ENCODE results near the gene LEUTX. TPM values are rescaled to one million over a fixed set of nuclear protein-coding genes. Genes with fewer than 3 reads are reported as not detected.

Gene LEUTX
- total RNA-seq, 1 donor from 2014 or later, result not detected

DNA sequence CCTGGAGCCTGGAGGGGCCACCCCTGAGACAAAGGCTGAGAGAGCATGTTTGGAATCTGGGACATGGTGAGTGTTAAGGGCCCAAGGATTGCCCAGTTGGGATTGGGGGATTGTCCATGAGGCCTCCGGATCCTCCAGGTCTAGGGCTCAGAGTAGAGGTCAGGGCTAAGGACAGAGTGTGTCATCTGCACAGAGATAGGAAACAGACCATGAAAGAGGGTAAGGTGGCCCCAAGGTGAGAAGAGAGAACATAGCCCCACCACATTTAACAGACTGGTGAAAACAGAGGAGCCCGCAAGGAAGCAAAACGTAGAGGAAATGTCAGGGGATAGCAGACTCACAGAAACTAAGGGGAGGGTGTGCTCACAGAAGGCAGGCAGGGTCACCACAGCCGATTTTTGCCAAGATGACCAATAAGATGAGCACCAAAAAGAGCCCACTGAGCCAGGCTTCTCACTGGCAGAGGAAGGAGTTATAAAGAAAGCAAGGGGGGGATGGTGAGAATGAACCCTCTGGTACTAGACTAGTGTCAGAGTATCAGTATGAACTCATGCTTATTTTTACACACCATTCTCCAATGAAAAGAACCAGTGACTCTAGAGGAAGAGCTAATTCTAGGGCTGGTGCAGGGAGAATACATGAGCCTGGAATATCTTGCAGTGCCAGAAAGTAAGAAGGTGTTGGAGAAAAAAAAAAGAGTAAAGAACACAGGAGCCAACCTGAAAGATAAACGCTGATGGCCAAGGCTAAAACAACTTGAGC lies 37.8 kb downstream of the LEUTX start:
- Histone ChIP-seq H3K36me3 (ENCODE audit: control insufficient read depth in 3 of 3, insufficient read depth in 3 of 3, low read length in 3 of 3) (peaks cover 3 to 12% (median 4%) of the 10 kb centered on the region in 3 donors), H3K27me3 (ENCODE audit: control insufficient read depth in 3 of 3, insufficient read depth in 3 of 3, low read length in 3 of 3) (no peaks in the 10 kb centered on the region), H3K4me1 (ENCODE audit: control insufficient read depth in 3 of 3, insufficient read depth in 3 of 3, low read length in 3 of 3) (peaks cover 56 to 79% (median 62%) of the 10 kb centered on the region in 3 donors), H3K27ac (ENCODE audit: low read depth, low read length) (peak overlapping the region; percentile 91), H3K4me3 (ENCODE audit: low read length in 3 of 3) (no peak overlapping the region), H3K9ac (ENCODE audit: low read depth in 1 of 3, low read length in 3 of 3) (peak overlapping the region; percentile 9 to 68 (median 65)), H3K9me3 (ENCODE audit: control insufficient read depth in 3 of 3, low read length in 3 of 3) (no peaks in the 10 kb centered on the region)

DNA sequence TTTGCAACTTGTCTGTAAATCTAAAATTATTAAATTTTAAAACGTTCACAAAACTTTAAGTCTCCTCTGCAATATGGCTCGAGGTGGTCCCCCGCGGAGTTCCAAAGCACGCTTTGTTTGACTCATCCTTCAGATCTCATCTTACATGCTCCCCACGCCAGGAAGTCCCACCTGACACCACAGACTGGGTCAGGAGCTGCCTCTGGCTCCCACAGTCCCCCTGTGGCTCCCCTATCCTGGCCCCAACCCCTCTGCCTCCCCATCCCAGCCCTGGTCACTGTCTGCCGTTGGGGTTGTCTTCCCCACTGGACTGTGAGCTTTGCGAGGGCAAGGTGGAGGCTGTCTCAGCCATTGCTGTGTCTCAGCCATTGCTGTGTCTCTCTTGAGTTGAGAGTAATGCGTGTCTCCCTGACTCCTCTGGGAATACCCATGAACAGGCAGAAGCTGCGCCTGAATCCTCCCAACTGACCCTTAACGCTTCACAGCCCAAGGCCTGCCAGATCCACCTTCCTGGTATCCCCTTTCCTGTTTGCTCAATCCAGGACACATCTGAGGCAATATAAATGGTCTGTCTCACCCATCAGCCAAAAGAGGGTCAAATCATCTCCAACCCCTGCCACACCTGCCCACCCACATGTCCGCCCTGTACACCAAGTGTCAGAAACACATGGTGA lies 39.4 kb downstream of the LEUTX start:
- Histone ChIP-seq H3K27me3 (ENCODE audit: control insufficient read depth in 3 of 3, insufficient read depth in 3 of 3, low read length in 3 of 3) (no peaks in the 10 kb centered on the region), H3K9ac (ENCODE audit: low read depth in 1 of 3, low read length in 3 of 3) (peak overlapping the region; percentile 18 to 69 (median 25)), H3K27ac (ENCODE audit: low read depth, low read length) (peak overlapping the region; percentile 91), H3K4me3 (ENCODE audit: low read length in 3 of 3) (peak overlapping the region; percentile 25 to 42 (median 31)), H3K36me3 (ENCODE audit: control insufficient read depth in 3 of 3, insufficient read depth in 3 of 3, low read length in 3 of 3) (peaks cover 3 to 17% (median 4%) of the 10 kb centered on the region in 3 donors), H3K4me1 (ENCODE audit: control insufficient read depth in 3 of 3, insufficient read depth in 3 of 3, low read length in 3 of 3) (peaks cover 66 to 85% (median 69%) of the 10 kb centered on the region in 3 donors), H3K9me3 (ENCODE audit: control insufficient read depth in 3 of 3, low read length in 3 of 3) (no peaks in the 10 kb centered on the region)

DNA sequence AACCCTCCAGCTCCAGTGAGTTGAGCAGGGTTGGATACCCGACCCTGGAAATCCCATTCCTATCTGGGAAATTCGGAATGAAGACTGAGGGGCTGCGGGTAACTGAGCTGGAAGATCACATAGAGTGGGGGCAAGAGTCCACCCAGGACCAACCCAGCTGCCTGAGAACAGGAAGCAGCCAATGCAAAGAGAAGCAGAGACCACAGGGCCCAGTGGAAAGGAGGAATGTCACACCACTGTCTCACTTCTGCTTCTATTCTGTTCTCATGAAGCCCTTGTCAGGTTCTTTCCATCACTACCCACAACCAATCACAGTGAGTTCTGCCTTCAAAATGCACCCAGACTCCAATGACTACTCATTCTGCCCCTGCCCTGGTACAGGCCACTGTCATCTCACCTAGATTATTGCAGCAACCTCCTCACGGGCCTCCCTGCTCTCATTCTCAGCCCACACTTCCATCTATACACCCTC lies 40.0 kb downstream of the LEUTX start:
- no peaks in the 10 kb centered on the region for H3K27me3 ChIP-seq (ENCODE audit: control insufficient read depth in 3 of 3, insufficient read depth in 3 of 3, low read length in 3 of 3)
- peaks cover 65 to 83% (median 67%) of the 10 kb centered on the region in 3 donors for H3K4me1 ChIP-seq (ENCODE audit: control insufficient read depth in 3 of 3, insufficient read depth in 3 of 3, low read length in 3 of 3)
- H3K27ac ChIP-seq (ENCODE audit: low read depth, low read length), result peak overlapping the region; percentile 91
- peak overlapping the region in 2 of 3 donors; percentile 25 to 69 for H3K9ac ChIP-seq (ENCODE audit: low read depth in 1 of 3, low read length in 3 of 3)
- peaks cover 3 to 17% (median 4%) of the 10 kb centered on the region in 3 donors for H3K36me3 ChIP-seq (ENCODE audit: control insufficient read depth in 3 of 3, insufficient read depth in 3 of 3, low read length in 3 of 3)
- peak overlapping the region; percentile 42 to 54 (median 45) for H3K4me3 ChIP-seq (ENCODE audit: low read length in 3 of 3)
- no peaks in the 10 kb centered on the region for H3K9me3 ChIP-seq (ENCODE audit: control insufficient read depth in 3 of 3, low read length in 3 of 3)

DNA sequence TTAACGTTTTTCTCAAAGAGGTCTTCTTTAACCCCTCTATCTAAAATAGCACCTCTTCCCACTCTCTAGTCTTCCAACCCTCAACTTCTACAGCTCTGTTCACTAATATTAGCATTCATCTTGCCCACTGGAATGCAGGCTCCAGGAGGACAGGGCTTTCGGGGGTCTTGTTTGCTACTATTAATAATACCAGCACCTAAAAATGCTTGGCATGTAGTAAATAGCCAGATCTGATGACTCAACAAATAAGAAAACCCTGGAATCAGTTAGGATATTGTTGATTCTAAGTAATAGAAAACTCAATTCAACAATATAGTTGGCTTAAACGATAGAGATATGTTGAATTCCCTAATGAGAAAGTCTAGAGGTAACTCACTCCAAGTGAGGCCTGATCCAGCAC lies 41.1 kb downstream of the LEUTX start:
- Histone ChIP-seq H3K27ac (ENCODE audit: low read depth, low read length) (peak overlapping the region; percentile 91), H3K4me3 (ENCODE audit: low read length in 3 of 3) (peak overlapping the region; percentile 45 to 54 (median 46))

DNA sequence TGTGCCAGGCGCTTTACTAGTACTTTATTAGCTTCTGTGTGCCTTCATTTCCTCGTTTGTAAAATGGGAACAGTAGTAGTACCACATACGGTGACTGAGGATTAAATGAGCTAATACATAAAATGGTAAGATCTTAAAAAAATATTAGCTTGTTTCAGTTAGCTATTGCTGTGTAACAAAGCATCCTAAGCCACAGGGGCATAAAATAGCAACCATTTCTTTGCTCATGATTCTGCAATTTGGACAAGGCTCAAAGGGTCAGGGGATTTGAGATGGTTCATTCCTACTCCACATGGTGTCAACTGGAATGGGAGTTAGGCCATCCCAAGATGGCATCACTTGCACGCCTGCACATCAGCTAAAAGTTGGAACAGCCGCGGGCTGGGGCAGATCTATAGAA lies 42.0 kb downstream of the LEUTX start:
- Histone ChIP-seq H3K9me3 (ENCODE audit: control insufficient read depth in 3 of 3, low read length in 3 of 3) (no peaks in the 10 kb centered on the region), H3K4me3 (ENCODE audit: low read length in 3 of 3) (no peak overlapping the region), H3K9ac (ENCODE audit: low read depth in 1 of 3, low read length in 3 of 3) (no peak overlapping the region), H3K27ac (ENCODE audit: low read depth, low read length) (peak overlapping the region; percentile 91), H3K27me3 (ENCODE audit: control insufficient read depth in 3 of 3, insufficient read depth in 3 of 3, low read length in 3 of 3) (no peaks in the 10 kb centered on the region), H3K36me3 (ENCODE audit: control insufficient read depth in 3 of 3, insufficient read depth in 3 of 3, low read length in 3 of 3) (peaks cover 4 to 20% (median 6%) of the 10 kb centered on the region in 3 donors), H3K4me1 (ENCODE audit: control insufficient read depth in 3 of 3, insufficient read depth in 3 of 3, low read length in 3 of 3) (peaks cover 66 to 82% (median 72%) of the 10 kb centered on the region in 3 donors)

More for the DNA sequence above, 41.1 kb downstream of the LEUTX start:
- H3K27me3 ChIP-seq (ENCODE audit: control insufficient read depth in 3 of 3, insufficient read depth in 3 of 3, low read length in 3 of 3), result no peaks in the 10 kb centered on the region
- no peaks in the 10 kb centered on the region for H3K9me3 ChIP-seq (ENCODE audit: control insufficient read depth in 3 of 3, low read length in 3 of 3)
- peaks cover 62 to 79% (median 67%) of the 10 kb centered on the region in 3 donors for H3K4me1 ChIP-seq (ENCODE audit: control insufficient read depth in 3 of 3, insufficient read depth in 3 of 3, low read length in 3 of 3)
- peaks cover 3 to 17% (median 4%) of the 10 kb centered on the region in 3 donors for H3K36me3 ChIP-seq (ENCODE audit: control insufficient read depth in 3 of 3, insufficient read depth in 3 of 3, low read length in 3 of 3)
- peak overlapping the region in 2 of 3 donors; percentile 54 to 69 for H3K9ac ChIP-seq (ENCODE audit: low read depth in 1 of 3, low read length in 3 of 3)

DNA sequence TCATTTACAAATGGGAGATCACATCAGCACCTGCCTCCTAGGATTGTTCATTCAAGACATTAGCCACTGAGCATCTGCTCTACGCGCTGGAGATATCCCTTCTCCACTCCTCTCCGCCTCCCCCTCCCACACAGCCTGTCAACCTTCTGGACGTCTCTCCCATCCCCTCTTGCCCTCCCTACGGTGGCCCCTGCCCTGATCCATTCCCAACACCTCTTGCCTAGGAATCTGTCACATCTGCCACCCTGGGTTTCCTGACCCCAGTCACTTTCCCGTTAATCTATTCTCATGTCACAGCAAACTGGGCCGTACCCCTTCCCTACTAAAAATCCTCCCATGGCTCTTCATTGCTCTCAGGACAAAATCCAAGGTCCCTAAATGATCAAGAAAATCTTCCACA lies 45.0 kb downstream of the LEUTX start:
- no peaks in the 10 kb centered on the region for H3K27me3 ChIP-seq (ENCODE audit: control insufficient read depth in 3 of 3, insufficient read depth in 3 of 3, low read length in 3 of 3)
- peaks cover 29 to 39% (median 30%) of the 10 kb centered on the region in 3 donors for H3K36me3 ChIP-seq (ENCODE audit: control insufficient read depth in 3 of 3, insufficient read depth in 3 of 3, low read length in 3 of 3)
- H3K4me1 ChIP-seq (ENCODE audit: control insufficient read depth in 3 of 3, insufficient read depth in 3 of 3, low read length in 3 of 3), result peaks cover 66 to 83% (median 70%) of the 10 kb centered on the region in 3 donors
- peak overlapping the region; percentile 90 to 97 (median 91) for H3K9ac ChIP-seq (ENCODE audit: low read depth in 1 of 3, low read length in 3 of 3)
- H3K27ac ChIP-seq (ENCODE audit: low read depth, low read length), result peak overlapping the region; percentile 74
- peak overlapping the region; percentile 85 to 99 (median 89) for H3K4me3 ChIP-seq (ENCODE audit: low read length in 3 of 3)
- no peaks in the 10 kb centered on the region for H3K9me3 ChIP-seq (ENCODE audit: control insufficient read depth in 3 of 3, low read length in 3 of 3)

DNA sequence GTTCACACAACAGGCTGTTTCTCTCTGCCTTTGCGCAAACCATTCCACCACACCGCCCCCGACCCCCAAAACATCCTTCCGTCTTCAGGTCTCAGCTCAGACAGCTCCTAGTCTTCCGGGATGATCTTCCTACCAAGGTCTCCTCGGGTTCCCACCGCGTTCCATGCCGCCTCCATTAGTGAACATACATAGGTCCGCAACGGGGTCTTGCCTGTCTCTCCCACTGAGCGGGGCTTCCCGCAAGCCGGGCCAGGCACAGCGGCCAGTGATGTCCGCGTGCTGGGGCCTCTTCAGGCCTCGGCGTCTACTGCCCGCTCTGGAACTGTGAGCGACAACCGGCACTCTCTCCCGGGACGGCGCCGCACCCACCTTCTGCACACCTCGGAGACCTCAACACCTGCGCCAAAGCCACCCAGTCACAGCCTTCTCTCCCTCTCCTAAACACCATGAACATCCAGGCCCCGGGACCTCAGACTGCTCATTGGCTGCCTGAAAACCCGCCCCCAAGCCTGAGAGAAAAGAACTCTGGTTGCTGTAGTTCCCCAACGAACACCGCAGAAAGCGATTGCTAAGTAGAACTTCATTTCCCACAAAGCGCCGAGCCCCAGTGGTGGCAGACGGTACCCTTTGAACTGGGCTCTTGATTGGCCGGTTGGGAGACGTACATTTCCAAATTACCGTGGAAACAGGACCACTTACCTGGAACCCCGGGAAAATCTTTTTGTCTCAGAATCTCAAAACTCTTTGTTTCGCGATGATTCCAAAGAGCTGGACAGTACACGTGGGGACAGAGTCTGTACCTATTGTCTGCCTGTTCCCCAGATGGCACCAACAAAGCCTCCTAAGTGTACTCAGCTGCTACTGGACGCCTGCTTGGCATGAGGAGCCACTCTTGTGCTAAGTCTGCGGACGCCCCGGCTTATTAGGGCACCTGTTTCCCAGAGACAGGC lies 45.8 kb downstream of the LEUTX start:
- H3K9me3 ChIP-seq (ENCODE audit: control insufficient read depth in 3 of 3, low read length in 3 of 3), result no peaks in the 10 kb centered on the region
- peak overlapping the region; percentile 85 to 99 (median 89) for H3K4me3 ChIP-seq (ENCODE audit: low read length in 3 of 3)
- H3K36me3 ChIP-seq (ENCODE audit: control insufficient read depth in 3 of 3, insufficient read depth in 3 of 3, low read length in 3 of 3), result peaks cover 31 to 42% (median 35%) of the 10 kb centered on the region in 3 donors
- no peaks in the 10 kb centered on the region for H3K27me3 ChIP-seq (ENCODE audit: control insufficient read depth in 3 of 3, insufficient read depth in 3 of 3, low read length in 3 of 3)
- peak overlapping the region; percentile 90 to 97 (median 91) for H3K9ac ChIP-seq (ENCODE audit: low read depth in 1 of 3, low read length in 3 of 3)
- H3K27ac ChIP-seq (ENCODE audit: low read depth, low read length), result peak overlapping the region; percentile 74
- peaks cover 63 to 81% (median 64%) of the 10 kb centered on the region in 3 donors for H3K4me1 ChIP-seq (ENCODE audit: control insufficient read depth in 3 of 3, insufficient read depth in 3 of 3, low read length in 3 of 3)

DNA sequence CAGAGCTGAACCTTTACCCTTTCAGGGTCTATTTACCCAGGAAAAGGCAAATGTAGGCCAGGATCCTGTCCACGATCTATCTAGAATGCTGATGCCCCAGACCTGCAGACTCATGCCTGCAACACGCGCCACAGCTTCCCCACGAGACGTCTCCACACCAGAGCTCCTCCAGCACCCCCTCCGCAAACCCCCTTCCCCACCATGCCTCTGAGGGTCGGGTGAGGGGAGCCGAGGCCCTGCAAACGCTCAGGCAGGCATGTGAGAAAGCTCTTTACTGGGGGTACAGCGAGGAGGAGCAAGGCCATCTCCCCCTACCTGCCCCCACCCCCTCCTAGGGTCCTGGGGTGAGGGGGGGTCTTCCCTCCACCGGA lies 46.4 kb downstream of the LEUTX start:
- no peaks in the 10 kb centered on the region for H3K9me3 ChIP-seq (ENCODE audit: control insufficient read depth in 3 of 3, low read length in 3 of 3)
- peaks cover 64 to 81% (median 64%) of the 10 kb centered on the region in 3 donors for H3K4me1 ChIP-seq (ENCODE audit: control insufficient read depth in 3 of 3, insufficient read depth in 3 of 3, low read length in 3 of 3)
- no peaks in the 10 kb centered on the region for H3K27me3 ChIP-seq (ENCODE audit: control insufficient read depth in 3 of 3, insufficient read depth in 3 of 3, low read length in 3 of 3)
- H3K36me3 ChIP-seq (ENCODE audit: control insufficient read depth in 3 of 3, insufficient read depth in 3 of 3, low read length in 3 of 3), result peaks cover 37 to 43% (median 42%) of the 10 kb centered on the region in 3 donors
- H3K27ac ChIP-seq (ENCODE audit: low read depth, low read length), result peak overlapping the region; percentile 45
- peak overlapping the region; percentile 33 to 85 (median 35) for H3K4me3 ChIP-seq (ENCODE audit: low read length in 3 of 3)
- peak overlapping the region in 2 of 3 donors; percentile 46 to 97 for H3K9ac ChIP-seq (ENCODE audit: low read depth in 1 of 3, low read length in 3 of 3)

DNA sequence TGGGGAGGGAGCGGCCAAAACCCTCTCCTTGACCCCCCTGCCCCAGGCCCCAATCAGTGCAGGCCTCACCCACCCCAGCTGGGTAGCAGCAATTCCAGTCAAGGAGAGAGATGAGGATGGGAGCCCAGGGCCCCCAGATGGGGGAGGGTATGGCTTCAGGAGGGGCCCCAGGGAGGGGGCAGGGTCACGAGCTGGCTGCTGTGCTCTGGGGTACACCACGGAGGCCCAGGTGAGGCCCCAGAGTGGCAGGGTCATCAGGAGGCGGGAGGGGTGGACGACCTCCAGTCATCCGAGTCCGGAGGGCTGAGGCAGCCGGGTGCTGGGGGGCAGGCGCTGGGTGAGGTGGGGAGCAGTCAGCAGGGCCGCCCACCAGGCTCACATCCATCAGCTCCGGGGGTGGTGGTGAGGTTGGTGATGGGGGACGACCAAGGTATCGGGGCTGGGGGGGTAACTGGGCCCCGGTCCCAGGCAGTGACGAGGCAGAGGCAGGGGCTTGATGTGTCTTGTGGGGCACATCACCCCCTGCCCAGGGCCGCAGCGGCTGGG lies 47.0 kb downstream of the LEUTX start:
- peak overlapping the region in 1 of 3 donors; percentile 97 for H3K9ac ChIP-seq (ENCODE audit: low read depth in 1 of 3, low read length in 3 of 3)
- H3K27me3 ChIP-seq (ENCODE audit: control insufficient read depth in 3 of 3, insufficient read depth in 3 of 3, low read length in 3 of 3), result no peaks in the 10 kb centered on the region
- H3K4me1 ChIP-seq (ENCODE audit: control insufficient read depth in 3 of 3, insufficient read depth in 3 of 3, low read length in 3 of 3), result peaks cover 65 to 81% (median 69%) of the 10 kb centered on the region in 3 donors
- no peak overlapping the region for H3K4me3 ChIP-seq (ENCODE audit: low read length in 3 of 3)
- peaks cover 43 to 49% (median 46%) of the 10 kb centered on the region in 3 donors for H3K36me3 ChIP-seq (ENCODE audit: control insufficient read depth in 3 of 3, insufficient read depth in 3 of 3, low read length in 3 of 3)
- H3K9me3 ChIP-seq (ENCODE audit: control insufficient read depth in 3 of 3, low read length in 3 of 3), result no peaks in the 10 kb centered on the region
- peak overlapping the region; percentile 45 for H3K27ac ChIP-seq (ENCODE audit: low read depth, low read length)

All from skeletal muscle tissue (tissue), 4 donors.